SK-N-MC (cell line): Measurements from ENCODE around the gene INPP5D.

Experiments
- EZH2 ChIP-seq: fragments of 200-600 bp; sonication (generic); IDR thresholded peaks from one replicate; pipeline ENCODE4 v1.6.1; 2017; ENCODE audit warnings: antibody characterized with exemption
- FOXP2 ChIP-seq: optimal IDR thresholded peaks from 2 replicates; pipeline ENCODE3; 2011; ENCODE audit warnings: mild to moderate bottlenecking, moderate library complexity; ENCODE audit not compliant: insufficient read depth; ENCODE audit errors: extremely low read length, control extremely low read depth
- POLR2AphosphoS5 ChIP-seq: IDR thresholded peaks from 2 replicates; pipeline ENCODE4 v1.6.1; 2012; ENCODE audit warnings: mild to moderate bottlenecking, low read depth, low read length, borderline replicate concordance

DNA sequence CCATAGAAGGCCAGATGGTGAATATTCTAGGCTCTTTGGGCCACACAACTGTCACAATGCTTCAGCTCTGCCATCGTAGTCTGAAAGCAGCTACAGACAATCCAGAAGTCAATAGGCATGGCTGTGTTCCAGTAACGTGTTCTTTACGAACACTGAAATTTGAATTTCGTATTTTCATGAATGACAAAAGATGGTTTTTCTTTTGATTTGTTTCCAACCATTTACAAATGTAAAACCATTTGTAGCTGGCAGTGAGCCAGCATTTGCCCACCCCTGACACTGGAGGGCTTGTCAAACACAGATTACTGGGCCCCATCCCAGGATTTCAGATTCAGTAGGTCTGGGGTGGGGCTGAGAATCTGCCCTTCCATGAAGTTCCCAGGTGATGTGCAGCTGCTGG, 108.3 kb downstream of the INPP5D start:
- TF ChIP-seq EZH2 (no peak), POLR2AphosphoS5 (no peak), FOXP2 (no peak)
